NCI-H1436 treated with DMSO at 0.1 percent for 48 hours (cell line): ENCODE measurements around the gene TGIF2.
A peak's percentile ranks its signal among the peaks of the same experiment; 100 is the strongest.
"Not testable (repeated sequence)": the region's sequence is repeated elsewhere in the genome, so short reads cannot be mapped to it uniquely, and the experiment has no call there.

Source experiments
- DNase-seq: peaks from one replicate; lab custom pipeline; 2025; lab: John Stamatoyannopoulos, UW

Gene TGIF2

DNA sequence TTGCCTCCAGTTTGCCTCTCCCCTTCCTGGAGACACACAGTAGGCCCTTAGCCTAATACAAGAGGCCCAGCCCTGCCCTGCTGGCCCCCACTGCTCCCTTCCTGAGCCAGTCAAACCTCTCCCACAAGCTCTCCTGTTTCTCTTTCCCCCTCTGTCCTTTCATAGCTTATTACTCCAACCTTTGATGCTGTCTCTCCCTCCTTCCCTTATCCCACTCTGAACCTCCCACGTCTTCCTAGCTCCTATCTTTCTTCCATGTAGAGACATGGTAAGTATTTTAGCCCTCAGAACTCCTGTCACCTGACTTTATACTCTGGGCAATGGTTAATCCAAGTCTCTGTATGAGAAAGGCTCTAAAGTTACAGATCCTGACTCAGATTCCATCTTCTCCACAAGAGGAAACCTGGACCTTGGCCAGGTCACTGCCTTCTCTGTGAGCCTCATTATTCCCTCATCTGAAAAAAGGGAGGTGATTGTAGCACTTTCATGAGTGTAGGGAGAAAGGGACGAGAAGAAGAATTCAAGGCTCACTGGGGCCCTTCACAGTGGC, 6.7 kb downstream of the TGIF2 start:
- no peak for DNase-seq

DNA sequence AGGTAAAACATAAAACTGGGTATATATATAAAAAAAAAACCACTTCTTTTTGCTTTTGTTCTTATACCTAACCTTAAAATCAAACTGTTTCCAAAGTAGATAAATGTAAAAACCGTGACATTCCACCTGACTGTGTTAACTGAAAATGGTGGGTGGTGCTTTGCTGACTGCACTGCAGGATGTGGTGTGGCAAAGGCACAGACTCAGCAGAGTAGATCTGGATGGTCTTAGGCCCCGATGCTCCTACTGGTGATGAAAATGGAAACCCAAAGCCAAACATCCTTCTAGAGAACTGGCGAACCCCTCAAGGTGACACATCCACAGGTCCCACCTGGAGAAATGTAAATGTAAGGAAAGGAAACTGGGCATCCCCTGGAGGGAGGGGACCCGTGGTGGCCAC, 8.9 kb downstream of the TGIF2 start:
- DNase-seq = no peak

DNA sequence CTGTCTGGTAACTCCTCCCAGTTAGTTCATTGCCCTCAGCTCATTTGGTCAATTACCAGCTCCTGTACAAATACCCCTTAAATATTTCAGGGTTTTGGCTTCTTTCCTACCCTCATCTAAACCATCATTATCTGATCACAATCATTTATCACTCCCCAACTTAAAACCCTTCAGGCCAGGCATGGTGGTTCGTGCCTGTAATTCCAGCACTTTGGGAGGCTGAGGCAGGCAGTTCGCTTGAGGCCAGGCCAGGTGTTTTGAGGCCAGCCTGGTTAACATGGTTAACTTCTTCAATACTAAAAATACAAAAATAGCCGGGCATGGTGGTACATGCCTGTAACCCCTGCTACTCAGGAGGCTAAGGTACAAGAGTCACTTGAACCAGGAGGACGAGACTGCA, 9.4 kb downstream of the TGIF2 start:
- DNase-seq = no peak

DNA sequence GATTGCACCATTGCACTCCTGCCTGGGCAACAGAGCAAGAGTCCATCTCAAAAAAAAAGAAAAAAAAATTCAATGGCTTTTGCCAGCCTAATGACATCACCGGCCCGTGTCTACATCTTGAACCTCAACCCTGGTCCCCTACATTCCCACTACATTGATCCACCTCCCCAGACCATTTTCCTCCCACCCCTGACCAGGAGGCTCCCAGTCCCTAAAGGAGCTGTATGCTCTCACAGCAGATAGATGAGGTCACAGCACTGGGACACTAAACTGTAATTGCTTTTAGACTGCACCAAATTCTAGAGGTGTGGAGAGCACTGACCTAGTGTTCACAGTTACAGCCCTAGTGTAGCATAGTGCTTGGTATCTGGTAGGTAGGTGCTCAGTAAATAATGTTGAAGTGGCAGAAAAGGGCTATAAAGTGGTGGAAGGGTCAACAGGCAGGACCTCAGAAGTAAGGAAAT, 10.7 kb downstream of the TGIF2 start:
- no peak for DNase-seq

DNA sequence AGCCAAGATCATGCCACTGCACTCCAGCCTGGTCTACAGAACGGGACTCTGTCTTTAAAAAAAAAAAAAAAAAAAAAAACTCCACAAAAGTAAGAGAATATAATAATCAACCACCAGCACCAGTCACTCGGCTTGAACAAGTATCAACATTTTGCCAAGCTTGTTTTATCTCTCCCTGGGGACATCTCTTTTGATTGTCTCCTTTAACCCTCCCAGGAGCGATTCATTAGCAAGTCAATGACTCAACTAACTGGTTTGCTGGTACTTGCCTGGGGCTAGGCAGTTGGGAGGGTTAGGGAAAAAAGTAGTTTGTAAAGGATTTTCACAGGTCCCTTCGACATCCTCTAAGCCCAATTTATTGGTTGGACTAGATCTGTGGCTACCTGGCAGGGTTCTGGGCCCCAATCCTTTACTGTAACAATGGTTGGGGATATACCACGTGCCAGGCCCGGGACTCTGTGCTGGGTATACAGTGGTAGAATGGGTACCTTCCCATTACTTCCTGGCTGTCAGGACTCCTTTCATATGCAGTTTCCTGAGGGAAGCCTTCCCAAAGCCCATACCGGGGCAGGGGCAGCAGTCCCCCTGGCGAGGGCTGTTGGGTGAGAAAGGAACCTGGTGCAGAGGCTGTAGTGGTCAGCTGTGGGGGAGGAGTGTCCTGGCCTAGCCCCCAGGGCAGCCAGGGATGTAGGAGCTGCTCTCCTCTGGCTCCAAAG, 12.2 kb downstream of the TGIF2 start:
- DNase-seq = peak; percentile 23

DNA sequence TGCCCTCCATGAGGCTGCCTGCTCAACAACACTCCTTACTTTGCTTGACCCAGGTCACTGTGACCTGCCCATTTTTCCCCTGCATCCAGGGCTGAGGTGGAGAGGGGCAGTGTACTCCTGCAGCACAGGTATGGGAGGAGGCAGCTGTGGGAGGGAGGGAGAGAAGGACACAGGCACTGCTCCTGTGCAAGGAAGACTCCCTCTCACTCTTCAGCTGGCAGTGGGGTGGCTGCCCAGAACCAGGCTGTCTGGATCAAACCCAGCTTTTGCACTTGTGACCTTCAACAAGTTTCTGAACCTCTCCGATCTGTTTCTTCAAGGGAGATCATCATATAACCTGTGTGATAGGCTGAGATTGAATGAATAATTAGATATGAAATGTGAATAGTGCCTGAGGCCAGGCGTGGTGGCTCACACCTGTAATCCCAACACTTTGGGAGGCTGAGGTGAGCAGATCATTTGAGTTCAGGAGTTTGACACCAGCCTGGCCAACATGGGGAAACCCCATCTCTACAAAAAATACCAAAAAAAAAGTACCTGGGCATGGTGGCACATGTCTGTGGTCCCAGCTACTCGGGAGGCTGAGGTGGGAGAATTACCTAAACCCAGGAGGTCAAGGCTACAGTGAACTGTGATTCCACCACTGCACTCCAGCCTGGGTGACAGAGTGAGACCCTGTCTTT, 14.1 kb downstream of the TGIF2 start:
- no peak for DNase-seq

DNA sequence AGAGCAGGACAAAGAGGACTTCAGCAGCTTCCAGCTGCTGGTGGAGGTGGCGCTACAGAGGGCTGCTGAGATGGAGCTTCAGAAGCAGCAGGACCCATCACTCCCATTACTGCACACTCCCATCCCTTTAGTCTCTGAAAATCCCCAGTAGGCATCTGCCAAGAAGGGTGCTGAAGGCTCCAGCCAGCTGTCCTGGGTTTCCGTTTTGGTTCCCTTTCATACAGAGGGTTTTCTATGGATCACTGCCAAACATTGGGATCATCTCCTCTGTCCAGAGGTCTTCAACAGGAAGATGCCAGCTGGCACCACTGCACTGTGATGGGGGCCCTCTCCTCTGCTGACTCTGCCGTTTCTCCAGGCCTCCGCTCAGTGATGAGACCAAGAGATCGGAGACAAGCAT, 17.9 kb downstream of the TGIF2 start:
- no peak for DNase-seq

DNA sequence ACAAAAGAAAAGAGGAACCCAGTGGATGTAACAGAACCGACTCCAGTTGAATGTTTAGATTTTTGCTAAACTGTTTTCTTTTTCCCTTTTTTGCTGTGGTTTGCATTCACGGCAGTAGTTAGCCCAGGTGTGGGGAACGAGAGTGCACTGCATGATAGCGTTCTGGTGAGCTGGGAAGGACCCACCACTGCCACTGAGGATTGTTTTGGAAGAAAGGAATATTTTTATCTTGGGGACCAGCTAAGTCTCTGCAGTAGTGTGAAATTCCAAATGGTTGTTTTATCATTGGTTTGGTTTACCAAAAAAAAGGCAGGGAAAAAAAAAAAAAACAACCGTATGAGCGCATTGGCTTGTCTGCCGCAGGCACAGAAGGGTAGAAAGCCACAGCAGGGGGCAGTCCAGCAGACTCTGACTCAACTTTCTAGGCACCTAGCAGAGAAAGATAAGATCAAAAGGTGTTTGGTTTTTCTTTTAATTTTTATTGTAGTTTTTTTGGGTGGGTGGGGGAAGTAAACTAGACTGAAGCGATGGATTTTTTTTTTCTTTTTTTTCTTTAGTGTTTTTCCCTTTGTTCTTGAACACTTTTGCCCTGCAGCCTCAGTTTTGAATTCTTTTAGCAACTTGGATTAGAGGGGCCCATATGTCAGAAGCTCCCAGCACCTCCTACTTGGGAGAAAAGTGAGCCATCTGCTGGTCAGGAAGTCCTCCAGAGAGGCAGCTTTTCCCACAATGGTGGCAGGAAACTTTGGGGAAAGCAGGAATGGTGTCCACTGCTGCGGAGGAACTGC, 18.7 kb downstream of the TGIF2 start:
- DNase-seq = no peak

DNA sequence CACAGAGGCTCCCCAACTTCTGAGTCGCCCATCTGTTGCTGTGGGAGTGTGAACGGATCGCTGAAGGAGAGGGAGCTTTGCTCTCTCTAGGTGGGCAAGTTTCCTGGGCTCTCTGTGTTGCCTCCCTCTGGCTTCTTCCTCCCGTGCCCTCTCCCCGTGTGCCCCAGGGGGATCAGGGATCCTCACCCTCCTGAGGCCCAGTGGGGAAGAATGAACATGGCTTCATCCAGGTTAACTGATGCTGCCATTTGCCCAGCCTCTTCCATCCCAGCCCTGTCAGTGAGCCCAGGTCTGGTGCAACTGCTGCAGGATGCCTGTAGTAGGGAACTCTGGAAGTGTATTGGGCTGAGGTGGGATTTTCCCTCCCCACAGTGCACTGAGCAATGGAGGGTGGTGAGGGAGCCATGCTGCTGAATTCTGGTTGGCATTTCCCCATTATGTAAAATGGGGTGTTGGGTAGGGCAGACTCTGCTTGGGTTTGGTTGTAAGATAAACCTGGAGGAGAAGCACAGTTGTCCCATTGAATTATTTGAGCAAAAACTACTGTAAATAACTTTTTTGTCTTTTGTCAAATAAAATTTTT, 20.0 kb downstream of the TGIF2 start:
- no peak for DNase-seq

DNA sequence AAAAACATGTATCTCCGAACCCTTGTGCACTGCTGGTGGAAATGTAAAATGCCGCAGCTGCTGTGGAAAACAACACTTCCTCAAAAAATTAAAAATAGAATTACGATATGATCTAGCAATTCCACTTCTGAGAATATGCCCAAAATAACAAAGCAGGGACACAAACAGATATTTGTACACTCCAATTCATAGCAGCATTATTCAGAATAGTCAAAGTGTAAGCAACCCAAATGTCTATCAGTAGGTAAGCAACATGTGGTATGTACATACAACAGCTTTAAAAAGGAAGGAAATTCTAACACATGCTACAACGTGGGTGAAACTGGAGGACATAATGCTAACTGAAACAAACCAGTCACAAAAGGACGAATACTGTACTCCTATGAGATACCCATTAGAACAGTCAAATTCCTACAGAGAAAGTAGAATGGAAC, 26.5 kb downstream of the TGIF2 start:
- no peak for DNase-seq

DNA sequence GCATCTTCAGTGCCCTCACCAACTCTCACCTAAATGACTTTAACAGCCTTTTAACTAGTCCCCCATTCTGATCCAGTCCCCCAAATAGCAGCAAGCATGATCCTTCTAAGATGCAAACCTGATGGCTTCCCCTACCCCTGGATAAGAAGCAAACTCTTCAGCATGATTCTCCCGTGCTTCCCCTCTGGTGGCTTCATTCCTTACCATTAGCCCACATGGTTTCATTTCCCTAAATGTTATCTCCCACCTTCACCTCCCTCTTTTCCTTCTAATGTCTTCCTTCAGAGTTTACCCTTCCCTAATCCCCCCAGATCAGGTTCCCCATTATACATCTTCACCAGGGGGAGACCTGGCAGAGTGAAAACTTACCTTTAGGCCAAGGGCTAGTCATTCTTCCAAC, 28.1 kb downstream of the TGIF2 start:
- no peak for DNase-seq

DNA sequence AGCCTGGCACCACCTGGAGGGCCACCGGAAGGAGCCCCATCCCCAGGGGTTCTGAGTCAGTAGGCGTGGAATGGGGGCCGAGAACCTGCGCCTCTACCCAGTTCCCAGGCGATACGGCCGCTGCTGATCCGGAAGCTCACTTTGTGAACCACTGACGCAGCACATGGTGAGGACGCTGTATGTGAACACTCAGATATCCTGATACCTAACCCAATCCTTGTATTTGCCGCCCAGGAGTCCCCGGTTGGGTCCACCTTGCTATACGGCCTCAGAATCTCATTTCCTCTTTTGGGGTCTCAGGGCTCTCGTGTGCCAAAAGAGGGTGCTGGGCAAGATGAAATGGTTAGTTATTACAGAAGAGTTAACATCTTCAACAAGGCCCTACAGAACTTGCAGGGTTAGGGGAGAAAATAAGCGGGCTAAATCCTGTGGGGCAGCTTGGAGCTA, 31.6 kb downstream of the TGIF2 start:
- no peak for DNase-seq

DNA sequence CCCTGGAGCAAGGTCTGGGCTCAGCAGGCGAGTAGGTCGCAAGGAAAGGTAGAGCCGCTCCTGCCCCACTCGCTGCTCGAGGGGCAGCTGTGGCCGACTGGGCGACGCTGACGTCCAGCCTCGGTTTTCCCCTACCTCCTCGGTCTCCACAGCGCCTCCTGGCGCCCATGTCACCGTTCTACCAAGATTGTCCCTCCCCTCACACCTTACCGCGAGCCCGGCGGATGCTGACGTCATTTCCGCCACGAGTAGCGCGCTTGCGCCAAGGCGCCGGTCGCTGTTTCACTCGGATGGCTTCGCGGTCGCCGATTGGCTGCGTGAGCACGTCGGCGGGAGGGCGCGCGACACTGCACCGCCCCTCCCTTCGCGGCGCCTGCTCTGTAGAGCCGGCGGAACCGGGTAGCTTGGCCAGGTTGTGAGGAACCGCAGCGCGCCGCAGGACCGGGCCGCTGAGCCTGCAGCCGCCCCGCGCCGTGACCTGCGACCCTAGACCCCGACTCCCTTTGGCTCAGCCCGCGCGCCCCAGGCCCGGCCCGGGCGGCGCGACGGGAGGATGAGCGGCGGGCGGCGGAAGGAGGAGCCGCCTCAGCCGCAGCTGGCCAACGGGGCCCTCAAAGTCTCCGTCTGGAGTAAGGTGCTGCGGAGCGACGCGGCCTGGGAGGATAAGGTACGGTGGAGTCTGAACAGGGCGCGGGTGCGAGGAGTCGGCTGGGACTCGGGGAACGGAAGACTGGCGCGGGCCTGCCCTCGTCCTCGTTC, 32.2 kb downstream of the TGIF2 start, which contains the start of gene RAB5IF:
RAB5IF (plus strand) TSS at position 381 of the 759 bp plus-strand sequence; CDS start at position 554, 173 bp downstream.
- DNase-seq = peak; percentile 90

DNA sequence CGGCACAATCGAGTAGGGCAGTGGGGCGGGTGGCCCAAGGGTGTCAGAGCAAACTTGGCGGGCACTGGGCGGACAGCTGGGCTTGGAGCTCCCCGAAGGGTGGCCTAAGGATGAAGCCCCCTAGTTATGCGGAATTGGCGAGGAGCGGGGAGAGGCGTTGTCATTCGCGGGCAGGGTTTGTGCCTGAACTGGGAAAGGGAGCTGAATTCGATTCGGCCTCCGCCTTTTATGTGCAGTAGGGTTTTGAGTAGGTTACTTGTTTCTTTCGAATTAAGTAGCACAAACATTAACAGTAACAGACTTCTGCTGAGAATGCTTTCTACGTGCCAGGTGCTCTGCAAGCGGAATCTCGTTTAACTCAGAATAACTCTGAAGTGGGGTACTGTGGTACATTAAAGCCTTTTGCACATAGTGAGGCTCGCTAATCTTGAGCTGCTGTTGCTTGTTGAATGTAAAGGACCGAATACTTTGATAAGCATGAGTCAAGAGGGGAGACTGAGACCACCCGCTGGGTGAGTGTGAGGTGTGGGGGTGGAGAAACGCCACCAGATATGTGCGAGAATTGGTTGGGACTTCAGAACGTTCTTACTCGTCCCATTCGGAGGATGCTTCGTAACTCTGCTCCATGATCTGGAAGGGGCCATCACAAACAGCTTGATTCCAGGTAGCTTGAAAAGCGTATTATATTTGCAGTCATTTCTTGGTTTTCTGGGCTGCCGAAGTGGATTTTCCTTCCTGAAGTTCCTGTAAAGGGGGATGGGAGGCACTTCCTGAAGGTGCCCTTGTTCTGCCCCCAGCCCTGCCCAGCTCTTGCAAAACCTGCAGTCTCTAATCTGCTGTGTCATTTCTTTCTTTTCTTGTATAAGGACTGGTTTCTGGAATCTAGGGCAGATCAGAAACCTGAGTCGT, 33.0 kb downstream of the TGIF2 start:
- DNase-seq = no peak

DNA sequence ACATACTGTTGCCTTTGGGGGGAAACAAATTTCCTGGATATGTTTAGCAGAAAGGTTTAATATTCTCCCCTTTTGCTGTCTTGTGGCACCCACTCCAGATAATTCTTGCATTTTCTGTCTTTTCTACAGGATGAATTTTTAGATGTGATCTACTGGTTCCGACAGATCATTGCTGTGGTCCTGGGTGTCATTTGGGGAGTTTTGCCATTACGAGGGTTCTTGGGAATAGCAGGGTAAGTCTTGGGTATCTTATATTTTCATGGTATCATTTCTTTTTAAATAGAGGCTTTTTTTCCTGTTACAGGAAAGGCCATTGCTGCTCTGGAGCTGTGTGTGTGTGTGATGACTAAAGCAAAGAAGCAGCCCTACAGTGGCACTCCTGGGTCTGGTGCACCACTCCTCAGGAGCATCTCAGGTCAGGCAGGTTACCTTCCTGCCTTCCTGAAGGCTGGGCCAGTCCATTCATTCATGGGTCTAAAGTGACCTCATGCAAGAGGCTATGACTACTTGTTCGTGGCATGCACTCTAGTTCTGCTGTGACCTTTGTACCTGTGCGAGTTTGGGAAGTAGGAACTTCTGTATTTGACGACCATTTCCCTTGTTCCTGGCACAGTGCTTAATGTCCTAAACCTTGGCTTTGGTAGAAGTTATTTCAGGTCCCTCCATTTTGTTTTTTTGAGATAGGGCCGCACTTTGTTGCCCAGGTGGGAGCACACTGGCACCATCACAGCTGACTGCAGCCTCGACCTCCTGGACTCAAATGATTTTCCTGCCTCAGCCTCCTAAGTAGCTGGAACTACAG, 34.4 kb downstream of the TGIF2 start:
- DNase-seq = no peak

DNA sequence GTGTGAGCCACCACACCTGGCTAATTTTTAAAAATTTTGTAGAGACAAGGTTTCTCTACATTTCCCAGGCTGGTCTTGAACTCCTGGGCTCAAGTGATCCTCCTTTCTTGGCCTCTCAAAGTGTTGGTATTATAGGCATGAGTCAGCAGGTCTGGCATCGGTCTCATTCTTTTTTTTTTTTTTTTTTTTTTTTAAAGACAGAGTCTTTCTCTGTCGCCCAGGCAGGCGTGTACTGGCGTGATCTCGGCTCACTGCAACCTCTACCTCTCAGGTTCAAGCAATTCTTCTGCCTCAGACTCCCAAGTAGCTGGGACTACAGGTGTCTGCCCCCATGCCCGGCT, 35.0 kb downstream of the TGIF2 start:
- not testable (repeated sequence) for DNase-seq

DNA sequence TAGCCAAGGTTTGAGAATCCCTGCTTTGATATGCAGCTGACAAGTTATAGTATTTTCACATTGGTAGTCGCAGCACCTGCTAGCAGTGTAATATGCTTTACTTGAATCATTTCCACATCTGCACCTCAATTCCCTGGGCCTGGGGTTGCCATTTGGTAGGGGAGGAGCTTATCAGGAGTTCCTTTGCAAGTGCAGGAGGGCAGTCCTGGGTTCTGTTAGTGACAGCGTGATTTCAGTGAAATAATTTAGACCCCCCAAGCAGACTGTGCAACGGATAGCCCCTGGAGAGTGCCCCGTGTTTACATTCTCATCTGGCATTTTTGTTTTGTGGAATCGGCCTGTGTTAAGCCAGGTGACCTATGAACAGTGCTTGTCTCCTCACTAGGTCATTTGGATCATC, 38.2 kb downstream of the TGIF2 start:
- DNase-seq = no peak

DNA sequence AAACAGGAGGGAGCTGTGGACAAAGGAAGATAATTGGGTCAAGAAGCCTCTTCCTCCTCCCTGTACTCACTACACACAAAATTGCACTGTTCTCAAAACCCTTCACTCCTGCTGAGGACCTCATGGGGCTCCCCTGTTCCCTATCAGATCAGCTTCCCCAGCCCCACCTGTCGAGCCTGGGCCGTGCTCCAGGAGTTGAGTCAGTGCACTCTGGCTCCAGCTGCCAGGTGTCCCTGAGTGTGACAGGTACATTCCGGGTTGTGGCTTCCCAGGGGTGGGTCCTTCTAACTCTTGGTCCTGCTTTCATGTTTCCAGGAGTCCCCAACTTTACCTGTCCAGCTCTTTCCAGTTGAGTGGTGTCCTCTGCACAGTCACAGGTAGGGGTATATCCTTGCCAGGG, 40.6 kb downstream of the TGIF2 start:
- no peak for DNase-seq

DNA sequence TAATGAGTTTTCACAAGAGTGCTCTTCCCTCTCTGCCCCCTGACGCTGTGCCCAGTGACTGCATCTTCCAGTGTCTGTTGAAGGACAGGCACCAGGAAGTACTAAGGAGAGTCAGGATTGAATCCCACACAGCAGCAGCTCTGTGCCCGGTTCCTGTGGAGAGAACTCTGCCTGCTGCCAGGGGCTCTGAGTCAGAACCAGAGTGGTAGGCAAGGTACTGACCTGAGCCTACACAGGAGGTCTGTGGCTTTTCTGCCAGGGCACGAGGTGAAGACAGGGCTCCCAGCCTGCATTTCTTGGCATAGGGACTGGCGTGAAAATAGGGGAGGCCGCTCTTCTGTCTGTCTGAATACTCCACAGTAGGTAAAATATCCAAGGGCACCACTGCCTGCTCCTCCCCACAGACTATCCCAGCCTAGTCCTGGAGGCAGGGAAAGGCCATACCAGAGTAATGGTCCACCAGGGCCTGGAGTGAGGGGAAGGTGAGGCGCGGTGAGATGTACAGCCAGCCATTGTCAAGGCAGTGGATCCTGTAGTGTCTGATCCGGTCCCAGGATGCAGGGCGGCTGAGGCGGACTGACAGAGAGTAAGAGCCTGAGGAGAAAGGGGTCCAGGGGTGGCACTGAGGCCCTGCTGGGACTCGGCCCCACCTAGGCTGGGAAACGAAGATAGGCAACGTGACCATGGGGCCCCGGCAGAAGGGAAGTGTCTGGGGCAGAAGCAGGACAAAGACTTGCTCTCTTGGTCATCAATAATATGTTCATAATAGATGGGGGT, 41.6 kb downstream of the TGIF2 start:
- no peak for DNase-seq
